Panc1 (cell line): ENCODE results near the gene HOXC6. TPM values are rescaled to one million over a fixed set of nuclear protein-coding genes. Genes with fewer than 3 reads are reported as not detected.
A peak's percentile ranks its signal among the peaks of the same experiment; 100 is the strongest.

Experiments
- ATAC-seq: fragments of 200-7000 bp; cut with Tn5 transposase; 2 replicates; pipeline ENCODE4 v1.9.1; 2020; ENCODE audit warnings: mild to moderate bottlenecking, moderate library complexity
- BruUV-seq: library from RNA; stranded (reverse); fragments of 400-500 nt; replicated peaks from 2 replicates; lab custom pipeline; 2021; lab: Mats Ljungman, UMichigan
- CTCF ChIA-PET: fragments of 300-600 bp; sonication (Branson Sonifier 250); formaldehyde crosslinking; loops from one replicate; lab custom pipeline; 2022; ENCODE audit warnings: antibody characterized with exemption; lab: Charles Lee
- POLR2A ChIA-PET: fragments of 300-600 bp; sonication (Branson Sonifier 250); formaldehyde crosslinking; loops from one replicate; lab custom pipeline; 2022; ENCODE audit warnings: antibody characterized with exemption; lab: Charles Lee
- DNase-seq: peaks from one replicate; pipeline ENCODE4 v3.0.0-alpha.2; 2010; ENCODE audit warnings: low read depth, low spot score
- H3K27ac ChIP-seq: 2 replicates; pipeline ENCODE4 v1.5.1; 2011; ENCODE audit warnings: mild to moderate bottlenecking, low read length, inconsistent platforms
- H3K27me3 ChIP-seq: fragments of 200-500 bp; sonication (Bioruptor generic); 2 replicates; pipeline ENCODE4 v1.6.0; 2014; ENCODE audit warnings: low read length, inconsistent platforms; ENCODE audit not compliant: control insufficient read depth, insufficient read depth
- H3K36me3 ChIP-seq: fragments of 200-500 bp; sonication (Bioruptor generic); 2 replicates; pipeline ENCODE4 v1.5.1; 2014; ENCODE audit warnings: inconsistent platforms, mild to moderate bottlenecking, low read length, moderate library complexity; ENCODE audit not compliant: control insufficient read depth, insufficient read depth
- H3K4me1 ChIP-seq: 2 replicates; pipeline ENCODE4 v1.5.1; 2011; ENCODE audit warnings: inconsistent platforms, mild to moderate bottlenecking, low read length, moderate library complexity; ENCODE audit not compliant: control insufficient read depth, insufficient read depth
- H3K4me3 ChIP-seq, 2 experiments: 2 replicates each; pipeline ENCODE4 v1.5.1; 2011 to 2012; ENCODE audit warnings: low read depth in 2 of 2, low read length in 2 of 2, mild to moderate bottlenecking in 2 of 2, inconsistent platforms in 1 of 2, moderate library complexity in 1 of 2
- H3K9me3 ChIP-seq: fragments of 200-500 bp; sonication (Bioruptor generic); 2 replicates; pipeline ENCODE4 v1.5.1; 2014; ENCODE audit warnings: low read depth, mild to moderate bottlenecking, inconsistent platforms, low read length, moderate library complexity; ENCODE audit not compliant: control insufficient read depth, insufficient read depth
- POLR2AphosphoS5 ChIP-seq: IDR thresholded peaks from 2 replicates; pipeline ENCODE4 v1.6.1; 2012; ENCODE audit warnings: mild to moderate bottlenecking, low read depth, low read length, moderate library complexity
- SIN3A ChIP-seq: IDR thresholded peaks from 2 replicates; pipeline ENCODE4 v1.6.1; 2012; ENCODE audit warnings: low read depth, mild to moderate bottlenecking, low read length, moderate library complexity, borderline replicate concordance; ENCODE audit not compliant: insufficient read depth
- TCF7L2 ChIP-seq: IDR thresholded peaks from 2 replicates; pipeline ENCODE4 v1.6.1; 2011; ENCODE audit warnings: mild to moderate bottlenecking, low read depth, low read length, inconsistent platforms
- in situ Hi-C: cut with HindIII; loops from 2 replicates; pipeline ENCODE4 v1.10.0; 2016; ENCODE audit warnings: low sequenced_read_pairs, low pct_unique_long_range_greater_than_20kb
- intact Hi-C: fragments of 100-400 bp; cut with micrococcal nuclease; formaldehyde crosslinking; loops from one replicate; pipeline ENCODE4 v1.10.0; 2022; ENCODE audit not compliant: unreplicated experiment
- total RNA-seq: library from RNA; stranded (reverse); gene quantifications from one replicate; pipeline ENCODE4 v1.2.1, GENCODE V29; 2021; ENCODE audit not compliant: unreplicated experiment
- TF ChIP-seq, protein P1 (sequence below), 2 experiments: IDR thresholded peaks; 2 replicates each; pipeline ENCODE4 v1.6.1; 2011 to 2012; ENCODE audit warnings: low read depth in 2 of 2, control low read depth in 1 of 2, low read length in 1 of 2, mild to moderate bottlenecking in 1 of 2, moderate library complexity in 1 of 2; ENCODE audit not compliant: insufficient read depth in 1 of 2
- TF ChIP-seq, protein P2 (sequence below): fragments of 450-650 bp; IDR thresholded peaks from 2 replicates; pipeline ENCODE4 v1.5.1; 2017; ENCODE audit warnings: mild to moderate bottlenecking

HOXC6 gene
- total RNA-seq, 1 experiment from 2014 or later: 52.2 TPM

DNA sequence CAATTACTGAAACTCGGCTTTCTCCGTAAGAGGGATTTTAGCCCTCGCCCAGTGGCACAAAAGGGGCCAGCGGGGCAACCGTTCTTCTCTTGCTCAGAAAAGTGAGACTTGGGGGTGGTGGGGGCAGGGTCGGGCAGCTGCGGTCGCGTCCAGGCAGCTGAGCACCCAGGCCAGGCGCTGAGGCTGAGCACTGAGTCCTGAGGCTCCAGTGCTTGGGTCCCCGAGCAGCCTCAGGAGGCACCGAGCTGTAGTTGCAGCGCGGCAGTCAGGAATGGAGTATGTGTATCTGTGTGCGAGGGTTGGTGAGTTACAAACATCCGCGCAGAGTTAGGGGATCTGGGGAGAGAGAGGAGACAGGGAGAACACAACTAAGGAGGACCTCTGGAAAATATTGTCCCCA is 4.1 kb upstream of the HOXC6 start:
- Histone ChIP-seq H3K4me1 (peaks cover 91% of the 10 kb centered on the region), H3K9me3 (no peaks in the 10 kb centered on the region), H3K36me3 (no peaks in the 10 kb centered on the region), H3K27me3 (no peaks in the 10 kb centered on the region), H3K27ac (peak overlapping the region; percentile 95), H3K4me3 (peak overlapping the region; percentile 27 to 39)
- peak; percentile 52 for ATAC-seq
- intact Hi-C loops: no loop called here
- no TSS peak for BruUV-seq
- in situ Hi-C loops: no loop called here
- ChIA-PET CTCF (interaction anchor here (0.7 to 1.1 kb wide), 3 partner anchors 8 to 168 kb away, joined by 3 to 8 read pairs (median 6); partner anchors contain the start of genes HOXC5 and HOXC9), POLR2A (no interaction called here)
- TF ChIP-seq POLR2AphosphoS5 (no peak), SIN3A (no peak), TCF7L2 (no peak)
- TF ChIP-seq, protein P1, sequence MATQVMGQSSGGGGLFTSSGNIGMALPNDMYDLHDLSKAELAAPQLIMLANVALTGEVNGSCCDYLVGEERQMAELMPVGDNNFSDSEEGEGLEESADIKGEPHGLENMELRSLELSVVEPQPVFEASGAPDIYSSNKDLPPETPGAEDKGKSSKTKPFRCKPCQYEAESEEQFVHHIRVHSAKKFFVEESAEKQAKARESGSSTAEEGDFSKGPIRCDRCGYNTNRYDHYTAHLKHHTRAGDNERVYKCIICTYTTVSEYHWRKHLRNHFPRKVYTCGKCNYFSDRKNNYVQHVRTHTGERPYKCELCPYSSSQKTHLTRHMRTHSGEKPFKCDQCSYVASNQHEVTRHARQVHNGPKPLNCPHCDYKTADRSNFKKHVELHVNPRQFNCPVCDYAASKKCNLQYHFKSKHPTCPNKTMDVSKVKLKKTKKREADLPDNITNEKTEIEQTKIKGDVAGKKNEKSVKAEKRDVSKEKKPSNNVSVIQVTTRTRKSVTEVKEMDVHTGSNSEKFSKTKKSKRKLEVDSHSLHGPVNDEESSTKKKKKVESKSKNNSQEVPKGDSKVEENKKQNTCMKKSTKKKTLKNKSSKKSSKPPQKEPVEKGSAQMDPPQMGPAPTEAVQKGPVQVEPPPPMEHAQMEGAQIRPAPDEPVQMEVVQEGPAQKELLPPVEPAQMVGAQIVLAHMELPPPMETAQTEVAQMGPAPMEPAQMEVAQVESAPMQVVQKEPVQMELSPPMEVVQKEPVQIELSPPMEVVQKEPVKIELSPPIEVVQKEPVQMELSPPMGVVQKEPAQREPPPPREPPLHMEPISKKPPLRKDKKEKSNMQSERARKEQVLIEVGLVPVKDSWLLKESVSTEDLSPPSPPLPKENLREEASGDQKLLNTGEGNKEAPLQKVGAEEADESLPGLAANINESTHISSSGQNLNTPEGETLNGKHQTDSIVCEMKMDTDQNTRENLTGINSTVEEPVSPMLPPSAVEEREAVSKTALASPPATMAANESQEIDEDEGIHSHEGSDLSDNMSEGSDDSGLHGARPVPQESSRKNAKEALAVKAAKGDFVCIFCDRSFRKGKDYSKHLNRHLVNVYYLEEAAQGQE (IDR thresholded peaks at IDR 0.05; ENCODE audit: insufficient read depth in 1 of 2, low read depth in 2 of 2, low read length in 1 of 2): no peak
- TF ChIP-seq, protein P2, sequence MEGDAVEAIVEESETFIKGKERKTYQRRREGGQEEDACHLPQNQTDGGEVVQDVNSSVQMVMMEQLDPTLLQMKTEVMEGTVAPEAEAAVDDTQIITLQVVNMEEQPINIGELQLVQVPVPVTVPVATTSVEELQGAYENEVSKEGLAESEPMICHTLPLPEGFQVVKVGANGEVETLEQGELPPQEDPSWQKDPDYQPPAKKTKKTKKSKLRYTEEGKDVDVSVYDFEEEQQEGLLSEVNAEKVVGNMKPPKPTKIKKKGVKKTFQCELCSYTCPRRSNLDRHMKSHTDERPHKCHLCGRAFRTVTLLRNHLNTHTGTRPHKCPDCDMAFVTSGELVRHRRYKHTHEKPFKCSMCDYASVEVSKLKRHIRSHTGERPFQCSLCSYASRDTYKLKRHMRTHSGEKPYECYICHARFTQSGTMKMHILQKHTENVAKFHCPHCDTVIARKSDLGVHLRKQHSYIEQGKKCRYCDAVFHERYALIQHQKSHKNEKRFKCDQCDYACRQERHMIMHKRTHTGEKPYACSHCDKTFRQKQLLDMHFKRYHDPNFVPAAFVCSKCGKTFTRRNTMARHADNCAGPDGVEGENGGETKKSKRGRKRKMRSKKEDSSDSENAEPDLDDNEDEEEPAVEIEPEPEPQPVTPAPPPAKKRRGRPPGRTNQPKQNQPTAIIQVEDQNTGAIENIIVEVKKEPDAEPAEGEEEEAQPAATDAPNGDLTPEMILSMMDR: no peak
- no peak for DNase-seq

DNA sequence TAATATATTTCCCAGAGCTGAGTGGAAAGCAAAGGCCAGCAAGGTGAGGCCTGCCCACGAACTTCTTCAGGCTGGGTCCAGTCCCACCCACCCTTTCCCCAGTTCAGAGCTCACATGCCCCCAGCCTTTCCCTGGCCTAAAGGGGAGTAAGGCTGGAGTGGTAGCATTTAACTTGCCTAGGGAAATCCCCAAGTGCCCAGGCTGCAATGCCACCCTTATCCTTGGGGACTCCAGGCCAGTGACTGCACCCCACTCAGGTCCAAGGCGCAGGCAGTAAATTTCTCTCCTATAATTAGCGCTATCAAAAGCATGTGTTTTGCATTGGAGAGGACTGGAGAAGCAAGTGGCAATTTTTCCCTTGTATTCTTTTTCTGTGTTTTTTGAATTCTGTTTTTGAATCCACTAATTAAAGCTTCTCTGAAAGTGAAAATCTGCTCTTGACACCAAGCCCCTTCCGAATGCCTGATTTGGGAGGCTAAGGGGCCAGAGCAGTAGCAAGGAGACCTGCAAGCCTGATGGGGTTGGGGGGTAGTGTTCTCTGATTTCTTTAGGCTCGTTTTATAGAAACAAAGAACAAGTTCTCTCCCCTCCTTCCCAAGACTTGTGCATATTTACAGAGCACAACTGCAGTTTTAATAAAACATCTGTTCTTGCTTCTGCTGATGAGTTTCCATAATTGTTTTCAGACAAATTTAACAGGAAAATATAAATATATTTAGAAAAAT is 3.5 kb upstream of the HOXC6 start:
- ChIA-PET CTCF (interaction anchor here (0.6 to 2.1 kb wide), 2 partner anchors 40 to 101 kb away, joined by 3 to 10 read pairs; partner anchors contain the start of gene HOXC10), POLR2A (interaction anchor here (0.6 kb wide), 3 partner anchors 15 to 277 kb away, joined by 7 to 10 read pairs (median 8); no protein-coding TSS in a partner anchor)
- H3K27ac ChIP-seq: peak overlapping the region; percentile 95
- peak; percentile 3; the same call in 1 of the 2 replicates for ATAC-seq
- no peaks in the 10 kb centered on the region for H3K36me3 ChIP-seq
- no peak for DNase-seq
- no TSS peak for BruUV-seq
- intact Hi-C loops: no loop called here
- peaks cover 94% of the 10 kb centered on the region for H3K4me1 ChIP-seq
- no peaks in the 10 kb centered on the region for H3K27me3 ChIP-seq
- TF ChIP-seq, protein P1 (IDR thresholded peaks at IDR 0.05; ENCODE audit: insufficient read depth in 1 of 2, low read depth in 2 of 2, low read length in 1 of 2): no peak
- TF ChIP-seq, protein P2: no peak
- 0 out of 2 replicates have a peak, but pooled peaks have one; percentile 18 for TF ChIP-seq TCF7L2
- peak overlapping the region; percentile 27 to 39 for H3K4me3 ChIP-seq
- in situ Hi-C loops: no loop called here
- H3K9me3 ChIP-seq: no peaks in the 10 kb centered on the region
